Fibroblast of the aortic adventitia (primary cell): ENCODE results near the gene PRKAG2. TPM values are rescaled to one million over a fixed set of nuclear protein-coding genes. Genes with fewer than 3 reads are reported as not detected.

Source experiments
- DNase-seq: peaks from one replicate; pipeline ENCODE4 v3.0.0-alpha.2; 2010; ENCODE audit warnings: low read depth
- H3K4me3 ChIP-seq: 2 replicates; pipeline ENCODE4 v1.5.1; 2011; ENCODE audit warnings: low read depth, mild to moderate bottlenecking, control low read depth, low read length, moderate library complexity
- CTCF ChIP-seq: IDR thresholded peaks from 2 replicates; pipeline ENCODE4 v1.5.1; 2011; ENCODE audit warnings: mild to moderate bottlenecking, low read length, control low read depth, inconsistent platforms; ENCODE audit not compliant: insufficient read depth
- total RNA-seq: library from RNA; depleted of rRNA; stranded (reverse); fragments of >200 nt; gene quantifications from 2 replicates; pipeline ENCODE4 v1.2.3, GENCODE V29; 2012; ENCODE audit warnings: low replicate concordance

The PRKAG2 gene
- total RNA-seq, 1 donor = 10.0 TPM

- DNase-seq = no peak
- no peak for TF ChIP-seq CTCF
Observed at GRCh38 chr7:151790830-151791620, 85.9 kb downstream of the PRKAG2 start.

GRCh38 chr7:151790095-151790829, 86.7 kb downstream of the PRKAG2 start:
- no peak for TF ChIP-seq CTCF
- no peak overlapping the region for H3K4me3 ChIP-seq
- no peak for DNase-seq

More at GRCh38 chr7:151790830-151791620, 85.9 kb downstream of the PRKAG2 start:
- H3K4me3 ChIP-seq = no peak overlapping the region

- no peak for DNase-seq
- no peak for TF ChIP-seq CTCF
- no peak overlapping the region for H3K4me3 ChIP-seq
Observed at GRCh38 chr7:151789380-151789947, 87.5 kb downstream of the PRKAG2 start.

GRCh38 chr7:151787348-151787747, 89.6 kb downstream of the PRKAG2 start:
- no peak for DNase-seq
- H3K4me3 ChIP-seq = no peak overlapping the region
- TF ChIP-seq CTCF = no peak

GRCh38 chr7:151786936-151787335, 90.0 kb downstream of the PRKAG2 start:
- H3K4me3 ChIP-seq = no peak overlapping the region
- TF ChIP-seq CTCF = no peak
- no peak for DNase-seq

- TF ChIP-seq CTCF = no peak
- DNase-seq = no peak
- no peak overlapping the region for H3K4me3 ChIP-seq
Observed at GRCh38 chr7:151786241-151786640, 90.7 kb downstream of the PRKAG2 start.
